IPS-18c (cell line): ENCODE data around the gene COX6A1.

Source experiments
- H3K4me3 ChIP-seq: 2 replicates; pipeline ENCODE4 v1.7.0; 2013; ENCODE audit warnings: low read depth, mild to moderate bottlenecking, low read length, moderate library complexity; ENCODE audit not compliant: insufficient read depth
- H3K9me3 ChIP-seq: one replicate; pipeline ENCODE4 v1.6.1; 2013; ENCODE audit warnings: mild to moderate bottlenecking, low read length, moderate library complexity; ENCODE audit not compliant: control insufficient read depth, insufficient read depth

The COX6A1 gene

DNA sequence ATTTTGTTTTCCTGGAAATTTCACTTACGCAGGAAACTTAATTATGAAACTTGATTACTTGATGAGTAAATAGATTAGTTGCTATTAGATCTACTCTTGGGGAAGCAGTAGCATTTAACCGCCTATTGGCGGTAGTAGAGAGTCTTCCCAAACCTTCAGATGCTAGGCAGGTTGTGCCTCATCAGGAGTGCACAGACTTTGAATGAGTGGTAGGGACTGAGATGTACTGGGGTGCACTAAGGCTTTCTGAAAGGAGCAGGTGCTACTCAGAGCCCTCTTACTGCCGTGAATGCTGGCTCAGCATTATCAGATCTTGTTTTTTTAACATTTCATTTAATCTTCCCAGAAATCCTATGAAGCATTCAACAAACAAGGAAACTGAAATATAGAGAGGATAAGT lies 16.1 kb downstream of the COX6A1 start:
- no peak overlapping the region for H3K4me3 ChIP-seq
- no peaks in the 10 kb centered on the region for H3K9me3 ChIP-seq

DNA sequence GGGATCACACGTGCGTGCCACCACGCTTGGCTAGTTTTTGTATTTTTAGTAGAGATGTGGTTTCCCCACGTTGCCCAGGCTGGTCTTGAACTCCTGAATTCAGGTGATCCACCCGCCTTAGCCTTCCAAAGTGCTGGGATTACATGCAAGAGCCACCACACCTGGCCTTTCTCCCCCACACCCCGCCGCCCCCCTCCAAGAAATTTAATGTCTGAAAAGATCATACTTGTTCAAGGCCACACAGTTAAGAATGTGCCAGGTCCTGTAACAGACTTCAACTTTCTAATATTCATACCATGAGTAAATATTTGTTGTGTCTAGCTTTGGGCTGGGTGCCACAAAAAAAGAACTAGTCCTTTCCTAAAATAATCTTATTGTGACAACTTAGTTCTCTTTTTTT lies 17.4 kb downstream of the COX6A1 start:
- Histone ChIP-seq H3K4me3 (no peak overlapping the region), H3K9me3 (no peaks in the 10 kb centered on the region)

DNA sequence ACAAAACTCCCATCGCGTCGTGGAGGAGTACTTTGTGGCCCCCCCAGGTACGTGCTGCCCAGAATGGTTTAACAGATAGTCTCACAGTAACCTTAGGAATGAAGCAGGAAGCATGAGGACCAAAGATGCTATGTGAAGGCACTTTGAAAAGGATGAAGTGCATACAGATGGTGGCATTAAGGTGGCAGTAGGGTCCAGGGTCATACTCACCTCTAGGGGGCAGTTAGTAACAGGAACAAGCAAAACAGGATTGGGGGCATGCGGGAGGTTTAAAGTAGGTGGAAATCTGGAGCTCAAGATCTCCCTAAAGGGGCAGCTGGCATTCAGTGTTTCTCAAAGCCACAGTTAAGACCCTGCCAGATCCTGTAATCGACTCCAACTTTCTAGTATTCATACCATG lies 19.2 kb downstream of the COX6A1 start:
- no peaks in the 10 kb centered on the region for H3K9me3 ChIP-seq
- no peak overlapping the region for H3K4me3 ChIP-seq

DNA sequence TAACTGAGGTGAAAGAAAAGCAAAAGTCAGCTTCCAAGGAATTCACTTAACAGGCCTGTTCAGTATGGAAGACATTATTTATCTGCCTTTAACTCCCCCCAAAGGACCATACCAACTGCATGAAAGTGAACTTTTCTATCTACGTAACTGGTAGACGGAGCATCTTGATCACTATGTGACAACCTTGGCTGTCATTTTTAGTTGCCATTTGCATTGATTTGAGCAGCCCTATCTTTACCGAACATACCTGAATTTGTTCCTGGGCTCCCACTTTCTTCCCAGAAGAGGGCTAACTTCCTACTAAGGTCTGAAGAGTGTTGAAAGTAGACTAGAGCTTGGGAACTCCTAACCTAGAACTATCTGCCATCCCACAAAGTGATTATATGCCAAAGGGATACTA lies 22.2 kb downstream of the COX6A1 start:
- H3K9me3 ChIP-seq, result peaks cover 2% of the 10 kb centered on the region
- H3K4me3 ChIP-seq, result no peak overlapping the region

DNA sequence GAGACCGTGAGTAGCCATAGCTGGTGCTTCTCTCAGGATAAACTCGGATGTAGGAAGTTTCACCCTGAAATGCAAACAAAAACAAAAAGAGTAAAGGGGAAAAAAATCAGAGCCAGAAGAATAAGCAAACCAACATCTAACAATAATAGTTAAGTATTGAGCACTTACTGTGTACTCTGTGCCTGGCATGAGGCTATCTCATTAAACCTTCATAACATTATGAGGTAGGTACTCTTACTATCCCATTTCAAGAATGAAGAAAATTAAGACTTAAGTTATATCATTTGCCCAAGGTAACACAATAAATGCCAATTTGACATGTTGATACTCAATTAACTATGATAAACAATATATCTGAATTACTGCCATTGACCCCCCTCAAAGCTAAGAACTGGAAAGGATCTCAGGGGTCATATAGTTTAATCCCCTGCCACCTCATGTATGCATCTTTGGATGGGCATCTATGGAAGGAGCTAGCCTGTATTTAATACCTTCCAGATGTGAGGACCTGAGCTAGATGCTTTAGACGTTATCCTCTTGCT lies 24.3 kb downstream of the COX6A1 start:
- H3K4me3 ChIP-seq, result no peak overlapping the region
- peaks cover 2% of the 10 kb centered on the region for H3K9me3 ChIP-seq

DNA sequence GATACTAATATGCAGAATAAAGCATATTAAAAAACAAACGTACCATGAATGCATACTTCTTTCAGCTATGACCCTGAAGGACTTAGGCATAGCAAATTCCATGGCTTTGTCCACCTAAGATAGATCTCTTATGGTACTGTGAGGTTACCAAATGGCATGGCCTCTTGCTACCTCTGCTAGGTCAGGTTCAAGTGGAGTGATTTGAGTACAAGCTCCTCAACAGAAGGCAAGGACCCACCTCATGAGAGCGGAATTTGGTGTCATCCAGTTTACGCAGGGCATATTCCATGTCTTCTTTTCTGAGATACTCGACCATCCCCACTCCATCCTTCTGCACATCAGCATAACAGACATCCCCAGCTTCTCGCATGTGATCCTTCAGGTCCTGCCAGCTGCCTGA lies 25.8 kb downstream of the COX6A1 start:
- Histone ChIP-seq H3K4me3 (no peak overlapping the region), H3K9me3 (peaks cover 2% of the 10 kb centered on the region)

DNA sequence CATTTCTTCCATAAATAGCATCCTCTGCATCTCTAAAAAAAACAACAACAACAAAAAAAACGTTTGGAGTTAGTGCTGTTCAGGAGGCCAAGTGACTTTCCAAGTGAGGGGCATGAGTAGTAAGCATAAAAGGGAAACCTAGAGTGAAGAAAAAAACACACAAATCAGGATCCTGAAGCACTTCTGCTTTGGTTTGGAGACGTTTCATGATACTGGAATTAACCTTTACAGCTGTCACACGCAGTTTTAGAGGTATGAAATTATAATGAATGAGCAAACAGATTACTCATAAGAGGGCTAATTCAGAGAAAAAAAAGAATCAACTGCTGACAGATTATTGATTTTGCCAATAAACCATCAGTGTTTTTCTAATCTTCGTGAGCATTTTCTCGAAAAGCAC lies 27.8 kb downstream of the COX6A1 start:
- peaks cover 2% of the 10 kb centered on the region for H3K9me3 ChIP-seq
- H3K4me3 ChIP-seq, result no peak overlapping the region

DNA sequence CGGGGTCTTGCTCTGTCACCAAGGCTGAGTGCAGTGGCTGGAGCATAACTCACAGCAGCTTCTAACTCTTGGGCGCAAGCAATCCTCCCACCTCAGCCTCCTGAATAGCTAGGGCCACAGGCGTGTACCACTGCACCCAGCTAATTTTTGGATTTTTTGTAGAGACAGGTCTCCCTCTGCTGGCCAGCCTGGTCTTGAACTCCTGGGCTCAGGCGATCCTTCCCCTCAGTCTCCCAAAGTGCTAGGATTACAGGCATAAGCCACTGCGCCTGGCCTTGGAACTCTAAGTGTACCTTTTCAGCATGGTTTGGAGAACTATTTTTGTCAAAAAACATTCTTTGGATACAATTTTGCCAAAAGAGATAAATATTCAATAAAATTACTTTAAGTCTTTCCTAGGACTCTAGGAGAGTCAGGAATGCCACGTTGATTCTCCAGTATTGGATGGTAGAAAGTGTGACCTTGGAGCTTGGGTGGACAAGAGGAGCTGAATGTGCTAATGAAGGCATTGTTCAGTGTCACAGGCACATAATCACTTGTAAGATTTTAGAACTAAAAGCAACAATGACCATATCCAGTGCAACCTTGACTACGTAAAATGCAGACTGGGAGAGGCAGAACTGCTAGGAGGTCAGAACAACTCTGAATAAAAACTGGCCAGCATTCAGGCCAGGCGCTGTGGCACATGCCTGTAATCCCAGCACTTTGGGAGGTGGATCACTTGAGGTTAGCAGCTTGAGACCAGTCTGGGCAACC lies 28.8 kb downstream of the COX6A1 start:
- no peak overlapping the region for H3K4me3 ChIP-seq
- H3K9me3 ChIP-seq, result peaks cover 2% of the 10 kb centered on the region

DNA sequence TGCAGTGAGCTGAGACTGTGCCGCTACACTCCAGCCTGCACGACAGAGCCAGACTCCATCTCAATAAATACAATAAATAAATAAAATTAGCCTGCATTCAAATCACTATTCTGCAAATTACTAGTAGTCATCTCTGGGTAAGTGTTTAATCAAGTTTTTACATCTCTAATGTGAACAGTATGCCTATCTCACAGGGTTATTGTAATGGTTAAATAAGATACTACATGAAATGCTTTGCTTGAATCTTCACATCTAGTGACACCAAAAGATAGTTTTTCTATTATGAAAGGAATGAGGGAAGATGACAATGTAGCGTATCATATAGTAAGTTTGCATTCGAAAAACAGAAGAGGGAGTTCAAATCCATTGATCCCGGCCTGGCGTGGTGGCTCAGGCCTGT lies 29.5 kb downstream of the COX6A1 start:
- H3K4me3 ChIP-seq, result no peak overlapping the region

DNA sequence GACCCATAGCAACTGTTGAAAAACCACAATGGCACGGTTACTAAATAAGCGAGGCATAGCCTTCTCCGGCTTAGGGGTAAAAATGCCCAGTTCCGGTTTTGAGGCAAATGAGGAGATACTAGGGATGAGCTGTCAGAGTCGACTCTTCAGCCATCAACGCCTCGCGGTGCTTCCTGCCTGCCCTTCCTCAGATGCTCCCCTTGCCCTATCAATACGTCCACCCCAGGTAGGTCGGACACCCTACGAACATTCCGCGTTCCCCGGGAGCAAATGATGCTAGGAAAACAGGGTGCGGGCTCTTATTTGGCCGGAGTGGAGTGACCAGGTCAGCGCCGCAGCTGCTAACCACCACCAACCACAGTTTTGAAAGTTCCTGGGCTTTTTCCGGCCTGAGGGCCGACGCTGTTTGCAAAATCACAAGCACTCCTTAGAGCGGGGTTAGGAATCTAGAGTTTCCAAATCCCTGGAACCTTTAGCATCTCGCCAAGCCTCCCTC lies 30.5 kb downstream of the COX6A1 start:
- H3K4me3 ChIP-seq, result peak overlapping the region; percentile 98
- H3K9me3 ChIP-seq, result no peaks in the 10 kb centered on the region

More for the DNA sequence above, 29.5 kb downstream of the COX6A1 start:
- peaks cover 2% of the 10 kb centered on the region for H3K9me3 ChIP-seq

DNA sequence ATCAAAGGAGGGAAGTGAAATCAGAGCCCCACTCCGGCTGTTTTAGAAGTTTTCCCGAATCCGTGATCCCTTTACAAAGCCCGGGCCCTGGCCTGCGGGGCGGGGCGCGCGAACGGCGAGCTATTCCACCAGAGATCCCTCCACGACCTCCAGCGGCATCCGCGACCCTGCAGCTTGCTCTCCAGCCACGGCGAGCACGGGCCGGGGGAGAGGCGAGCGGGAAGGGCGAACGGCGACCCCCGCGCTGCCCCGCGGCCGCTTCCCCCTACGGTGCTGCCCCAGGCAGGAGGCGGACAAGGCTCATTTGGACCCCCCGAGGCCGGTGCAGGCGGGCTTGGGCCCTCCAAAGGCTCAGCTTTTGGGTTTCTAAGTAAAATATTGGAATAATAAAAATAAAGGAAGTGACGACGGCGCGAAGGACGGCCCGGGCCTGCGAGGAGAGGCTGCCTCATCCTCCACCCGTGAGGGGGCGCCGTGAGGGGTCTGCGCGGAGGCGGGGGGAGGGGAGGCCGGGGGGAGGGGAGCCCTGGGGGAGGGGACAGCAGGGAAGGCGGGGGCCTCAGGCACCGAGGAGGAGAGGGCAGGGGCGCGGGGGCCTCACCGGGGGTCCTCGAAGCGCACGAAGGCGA lies 31.0 kb downstream of the COX6A1 start:
- Histone ChIP-seq H3K4me3 (peak overlapping the region; percentile 98), H3K9me3 (no peaks in the 10 kb centered on the region)

DNA sequence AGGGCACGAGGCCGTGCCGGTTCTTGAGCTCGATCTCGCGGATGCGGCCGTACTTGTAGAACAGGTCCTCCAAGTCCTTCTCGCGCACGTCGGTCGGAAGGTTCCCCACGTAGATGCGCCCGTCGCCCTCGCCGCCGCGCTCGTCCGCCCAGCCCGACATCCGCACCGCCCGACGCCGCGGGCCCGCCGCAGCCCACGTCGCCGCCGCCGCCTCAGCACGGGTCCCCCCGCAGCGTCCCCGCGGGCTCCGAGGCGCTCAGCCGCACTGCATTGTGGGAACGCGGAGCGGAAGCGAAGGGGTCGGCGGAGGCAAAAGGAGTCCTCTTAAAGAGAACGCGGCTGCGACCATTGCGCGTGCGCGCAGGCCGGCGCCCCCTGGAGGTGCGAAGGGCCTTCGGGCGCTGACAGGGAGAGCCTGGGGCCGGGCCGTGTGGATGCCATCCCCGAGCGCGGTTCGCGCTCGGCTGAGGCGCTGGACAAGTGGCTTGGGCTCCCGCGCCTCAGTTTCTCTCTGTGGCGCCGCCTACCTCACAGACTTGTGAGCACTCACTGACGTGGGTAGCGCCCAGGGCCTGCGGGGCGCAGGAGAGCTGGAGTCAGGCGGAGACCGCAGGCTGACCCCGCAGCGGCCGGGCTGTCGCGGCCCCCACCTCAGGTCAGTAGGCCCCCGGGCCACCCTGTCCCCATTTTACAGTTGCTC lies 31.7 kb downstream of the COX6A1 start, which contains the start of gene SRSF9:
Gene SRSF9, minus strand, starts transcription at position 299 of the 700 bp plus-strand sequence. Its CDS starts 139 bp downstream, at position 160.
- no peaks in the 10 kb centered on the region for H3K9me3 ChIP-seq
- H3K4me3 ChIP-seq, result peak within 1 kb of the TSS; percentile 98

DNA sequence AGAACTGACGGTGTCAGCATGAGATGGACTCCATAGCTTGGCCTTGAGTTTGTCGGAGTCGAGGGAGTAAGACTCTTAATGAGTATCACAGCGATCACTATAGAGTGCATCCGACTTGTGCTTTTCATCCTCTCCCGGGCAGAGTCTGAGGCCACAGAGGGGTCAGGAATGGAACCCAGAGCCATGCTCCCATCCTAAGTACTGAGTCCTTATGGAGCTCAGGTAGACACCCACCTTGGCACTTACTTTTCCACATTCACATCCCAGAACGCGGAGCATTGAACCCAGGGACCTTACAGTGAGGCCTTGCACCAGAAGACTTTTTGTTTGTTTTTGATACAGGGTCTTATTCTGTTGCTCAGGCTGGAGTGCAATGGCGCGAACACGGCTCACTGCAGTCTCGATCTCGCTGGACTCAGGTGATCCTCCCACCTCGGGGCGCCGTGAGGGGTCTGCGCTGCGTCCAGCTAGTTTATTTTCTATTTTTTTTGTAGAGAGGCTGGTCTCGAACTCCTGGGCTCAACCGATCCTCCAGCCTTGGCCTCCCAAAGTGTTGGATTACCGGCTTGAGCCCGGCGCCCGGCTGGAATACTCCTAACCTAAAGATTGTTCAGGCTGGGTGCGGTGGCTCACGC lies 32.4 kb downstream of the COX6A1 start:
- peak overlapping the region; percentile 98; the same call in 1 of the 2 replicates for H3K4me3 ChIP-seq
- no peaks in the 10 kb centered on the region for H3K9me3 ChIP-seq

DNA sequence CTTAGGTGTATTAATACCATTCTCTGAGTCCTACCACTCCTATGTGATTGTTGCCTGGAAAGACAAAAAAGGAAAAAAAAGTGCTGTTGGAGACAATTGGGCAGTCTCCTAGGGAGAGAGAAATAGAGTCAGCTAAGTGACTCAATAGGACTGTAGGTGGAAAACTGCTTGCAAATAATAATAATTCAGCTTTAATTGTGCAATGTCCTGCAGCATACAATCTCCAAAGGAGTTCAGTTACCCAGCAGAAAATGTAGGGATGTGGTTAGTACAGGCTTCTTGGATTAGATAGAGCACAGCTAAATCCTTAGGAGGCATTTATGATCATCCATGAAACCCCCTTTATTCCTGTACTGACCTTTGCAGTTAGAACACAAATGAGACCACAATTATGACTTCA lies 34.6 kb downstream of the COX6A1 start:
- H3K4me3 ChIP-seq, result no peak overlapping the region
- H3K9me3 ChIP-seq, result peaks cover 4% of the 10 kb centered on the region

DNA sequence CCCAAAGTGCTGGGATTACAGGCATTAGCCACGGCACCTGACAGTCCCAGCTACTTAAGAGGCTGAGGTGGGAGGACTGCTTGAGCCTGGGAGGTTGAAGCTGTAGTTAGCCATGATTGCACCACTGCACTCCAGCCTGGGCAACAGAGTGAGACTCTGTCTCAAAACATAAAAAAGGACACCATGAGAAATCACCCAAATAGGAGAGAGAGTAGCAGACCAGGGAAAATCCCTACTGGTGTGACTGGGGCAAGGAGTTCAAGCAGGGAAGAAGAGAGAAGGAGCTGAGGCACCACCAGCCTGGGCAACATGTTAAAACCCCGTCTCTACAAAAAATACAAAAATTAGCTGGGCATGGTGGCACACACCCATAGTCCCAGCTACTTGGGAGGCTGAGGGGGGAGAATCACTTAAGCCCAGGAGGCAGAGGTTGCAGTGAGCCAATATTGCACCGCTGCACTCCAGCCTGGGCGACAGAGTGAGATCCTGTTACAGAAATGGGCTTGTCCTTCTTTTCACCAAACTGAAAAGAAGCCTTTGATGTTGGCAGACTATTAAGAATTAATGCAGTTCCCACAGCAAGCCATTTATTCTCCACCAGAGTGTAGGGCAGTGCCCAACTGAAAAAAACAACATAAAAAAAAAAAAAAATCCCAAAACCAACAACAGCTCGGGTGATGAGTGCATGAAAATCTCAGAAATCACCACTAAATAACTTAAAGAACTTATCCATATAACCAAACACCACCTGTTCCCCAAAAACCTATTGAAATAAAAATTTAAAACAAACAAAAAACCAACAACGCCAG lies 36.1 kb downstream of the COX6A1 start:
- no peak overlapping the region for H3K4me3 ChIP-seq
- peaks cover 4% of the 10 kb centered on the region for H3K9me3 ChIP-seq

DNA sequence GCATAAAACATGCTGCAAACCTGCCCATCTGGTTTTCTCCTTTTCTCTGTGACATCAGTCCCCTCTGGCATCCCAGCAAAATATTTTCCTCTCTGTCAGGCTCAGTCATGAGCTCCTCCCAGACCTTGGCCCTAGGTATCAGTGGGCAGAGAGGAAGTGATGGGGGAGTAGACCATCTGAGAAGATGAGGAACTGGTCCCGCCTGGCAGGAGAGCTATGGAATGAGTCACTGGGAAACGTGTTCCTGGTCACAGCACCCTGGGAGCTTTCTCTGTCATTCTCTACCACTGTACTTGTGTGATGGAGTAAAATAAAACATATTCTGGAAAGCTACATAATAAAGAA lies 36.7 kb downstream of the COX6A1 start:
- peaks cover 4% of the 10 kb centered on the region for H3K9me3 ChIP-seq
- no peak overlapping the region for H3K4me3 ChIP-seq

DNA sequence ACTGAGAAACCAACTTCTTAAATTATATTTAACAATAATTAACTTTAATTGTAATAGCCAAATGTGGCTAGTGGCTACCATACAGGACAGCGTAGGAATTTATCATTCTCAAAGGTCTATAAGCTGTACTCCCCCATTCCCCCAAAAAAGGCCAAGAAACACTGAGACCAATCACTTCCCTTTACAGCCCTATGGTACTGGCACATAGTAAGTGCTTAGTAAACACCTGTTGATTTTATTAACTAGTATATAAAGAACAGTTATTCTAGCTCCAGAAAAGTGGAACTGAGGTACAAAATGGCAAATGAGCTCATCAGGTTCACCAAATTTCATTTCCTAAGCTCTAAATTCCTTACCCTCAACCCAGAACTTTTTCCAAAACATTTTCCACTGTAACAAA lies 37.7 kb downstream of the COX6A1 start:
- Histone ChIP-seq H3K4me3 (no peak overlapping the region), H3K9me3 (peaks cover 4% of the 10 kb centered on the region)
